Measurements from ENCODE around the gene DNM1. TPM values are rescaled to one million over a fixed set of nuclear protein-coding genes. Genes with fewer than 3 reads are reported as not detected.

The DNM1 gene
- total and polyA plus RNA-seq, 2 donors (not counting 3 experiments of a cell fraction or from before 2014, with no cell fraction given), result 0.59 to 2.9 TPM

DNA sequence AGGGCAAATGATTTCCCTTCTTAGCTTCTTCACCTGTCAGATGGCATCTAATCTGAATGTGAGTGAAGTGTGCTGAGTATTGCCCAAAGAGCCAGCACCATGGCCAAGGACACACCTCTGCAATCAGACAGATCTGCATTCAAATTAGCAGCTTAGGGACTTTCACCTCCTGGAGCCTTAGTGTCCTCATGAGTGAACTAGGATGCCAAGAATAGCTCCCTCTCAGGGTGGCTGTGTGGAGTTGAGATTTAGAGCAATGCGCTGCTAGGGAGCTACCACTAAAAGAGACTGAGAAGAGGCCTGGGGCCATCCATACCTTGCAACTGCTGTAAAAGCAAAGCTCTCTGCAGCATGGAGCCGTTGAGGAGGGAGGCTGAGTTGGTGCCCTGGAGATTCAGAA lies 13.2 kb upstream of the DNM1 start:
- no peaks in the 10 kb centered on the region for H3K27me3 ChIP-seq (ENCODE audit: control insufficient read depth in 2 of 2, insufficient read depth in 2 of 2, low read length in 2 of 2)
- H3K9ac ChIP-seq (replicated peaks; ENCODE audit: extremely low read depth, insufficient read depth, low read length), result no peak overlapping the region
- intact Hi-C loops (cut with micrococcal nuclease), result loop anchor here (2.0 kb wide), 1 partner anchor 29 kb away; the partner anchor contains the start of gene BBLN
- H3K9me3 ChIP-seq (replicated peaks; ENCODE audit: control insufficient read depth, insufficient read depth, low read length), result no peaks in the 10 kb centered on the region
- no peaks in the 10 kb centered on the region for H3K9me1 ChIP-seq (replicated peaks; ENCODE audit: control insufficient read depth, extremely low read depth, insufficient read depth, low read length)
- peaks cover 11% of the 10 kb centered on the region for H3K4me1 ChIP-seq (ENCODE audit: control insufficient read depth, extremely low read depth, insufficient read depth, low read length)
- ChIA-PET POLR2A (no interaction called here), CTCF (interaction anchor here (0.5 to 1.9 kb wide), 8 partner anchors 14 to 254 kb away, joined by 3 to 6 read pairs (median 4); no protein-coding TSS in a partner anchor)
- no peak for DNase-seq (ENCODE audit: low read depth, low spot score)
- BruUV-seq (replicated peaks), result TSS peak; percentile 22
- H3K36me3 ChIP-seq (ENCODE audit: control insufficient read depth in 2 of 2, extremely low read depth in 1 of 2, insufficient read depth in 2 of 2, low read length in 2 of 2), result peaks cover 7 to 21% of the 10 kb centered on the region in 2 experiments
- no peak for FAIRE-seq
- H3K4me3 ChIP-seq (replicated peaks in 1 of 3; ENCODE audit: insufficient read depth in 1 of 3, low read depth in 1 of 3, low read length in 3 of 3), result no peak overlapping the region
- no peak overlapping the region for H3K27ac ChIP-seq (ENCODE audit: insufficient read depth, low read depth, low read length)
- TF ChIP-seq POLR2AphosphoS5 (IDR thresholded peaks at IDR 0.05; ENCODE audit: insufficient read depth, low read depth, low read length), result no peak
- dilution Hi-C loops (cut with MboI; ENCODE audit: extremely low pct_ligation_motif_present, low sequenced_read_pairs), result no loop called here
- no peak overlapping the region for H3K4me2 ChIP-seq (ENCODE audit: insufficient read depth, low read length)
- H3K79me2 ChIP-seq (ENCODE audit: control insufficient read depth, insufficient read depth, low read length), result peaks cover 17% of the 10 kb centered on the region
- H4K20me1 ChIP-seq (replicated peaks; ENCODE audit: control insufficient read depth, extremely low read depth, insufficient read depth, low read length), result no peaks in the 10 kb centered on the region
- H2AFZ ChIP-seq (ENCODE audit: low read depth, low read length), result no peak overlapping the region

DNA sequence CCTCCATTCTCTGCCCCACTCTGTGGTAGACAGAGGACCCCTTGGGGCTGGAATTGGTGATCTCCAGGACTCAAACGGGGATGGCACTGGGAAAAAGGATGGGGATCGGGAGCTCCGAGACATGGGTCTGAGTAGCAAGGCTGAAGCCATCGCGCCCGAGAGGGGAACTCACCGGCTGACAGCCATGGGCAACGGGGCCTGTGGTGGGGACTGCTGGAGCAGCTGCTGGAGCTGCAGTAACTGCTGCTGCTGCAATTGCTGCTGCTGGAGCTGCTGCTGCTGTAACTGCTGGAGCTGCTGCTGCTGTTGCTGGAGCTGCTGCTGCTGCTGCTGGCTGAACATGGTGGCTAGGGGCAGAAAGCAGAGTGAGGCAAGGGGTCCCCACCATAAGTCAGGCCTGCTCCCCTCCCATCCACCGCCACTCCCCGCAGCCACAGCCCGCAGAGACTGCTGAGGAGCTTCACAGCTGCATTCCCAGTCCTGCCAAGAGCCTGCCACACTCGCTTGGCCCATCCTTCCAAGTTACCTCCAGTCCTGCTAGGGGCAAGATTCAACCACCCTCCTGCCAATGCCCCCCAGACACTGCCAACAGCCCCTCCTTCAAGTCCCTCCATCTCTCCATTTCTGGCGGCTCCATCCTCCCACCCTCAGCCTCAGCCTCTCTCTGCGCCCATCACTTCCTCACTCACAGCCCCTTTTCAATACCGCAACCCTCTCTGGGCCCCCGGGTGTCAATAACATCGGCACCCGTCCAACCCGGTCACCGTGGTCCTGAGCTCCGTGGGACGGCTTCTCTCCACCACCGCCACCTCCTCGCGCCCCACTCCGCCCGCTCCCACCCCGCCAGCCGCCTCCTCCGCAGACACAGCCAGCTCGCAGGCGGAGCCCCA lies 12.4 kb upstream of the DNM1 start:
- no peaks in the 10 kb centered on the region for H3K9me1 ChIP-seq (replicated peaks; ENCODE audit: control insufficient read depth, extremely low read depth, insufficient read depth, low read length)
- peaks cover 17% of the 10 kb centered on the region for H3K79me2 ChIP-seq (ENCODE audit: control insufficient read depth, insufficient read depth, low read length)
- dilution Hi-C loops (cut with MboI; ENCODE audit: extremely low pct_ligation_motif_present, low sequenced_read_pairs) (no loop called here), intact Hi-C loops (cut with micrococcal nuclease) (loop anchor here (1.0 to 2.0 kb wide), 2 partner anchors 7 to 30 kb away; partner anchors contain the start of gene BBLN)
- peaks cover 11% of the 10 kb centered on the region for H3K4me1 ChIP-seq (ENCODE audit: control insufficient read depth, extremely low read depth, insufficient read depth, low read length)
- BruUV-seq (replicated peaks), result no TSS peak
- no peak for FAIRE-seq
- H3K9me3 ChIP-seq (replicated peaks; ENCODE audit: control insufficient read depth, insufficient read depth, low read length), result no peaks in the 10 kb centered on the region
- CTCF ChIA-PET, result interaction anchor here (0.5 to 1.9 kb wide), 12 partner anchors 10 to 253 kb away, joined by 3 to 6 read pairs (median 3); no protein-coding TSS in a partner anchor
- no peak overlapping the region for H3K27ac ChIP-seq (ENCODE audit: insufficient read depth, low read depth, low read length)
- peak overlapping the region; percentile 57 for H3K4me2 ChIP-seq (ENCODE audit: insufficient read depth, low read length)
- peak overlapping the region; percentile 82 for H3K9ac ChIP-seq (replicated peaks; ENCODE audit: extremely low read depth, insufficient read depth, low read length)
- DNase-seq (ENCODE audit: low read depth, low spot score), result no peak
- H3K36me3 ChIP-seq (ENCODE audit: control insufficient read depth in 2 of 2, extremely low read depth in 1 of 2, insufficient read depth in 2 of 2, low read length in 2 of 2), result peaks cover 7 to 15% of the 10 kb centered on the region in 2 experiments
- TF ChIP-seq FOS (IDR thresholded peaks at IDR 0.05; ENCODE audit: borderline replicate concordance, insufficient read depth, low read length) (no peak), POLR2A (IDR thresholded peaks at IDR 0.05; ENCODE audit: low read depth, low read length) (no peak), JUN (IDR thresholded peaks at IDR 0.05; ENCODE audit: borderline replicate concordance, insufficient read depth, insufficient read length, low read depth) (no peak), EZH2 (IDR thresholded peaks at IDR 0.05; ENCODE audit: borderline replicate concordance, low read depth, low read length, severe bottlenecking) (no peak), GATA2 (IDR thresholded peaks at IDR 0.05; ENCODE audit: insufficient read depth, insufficient read length, low read depth, low read length) (no peak), MAX (IDR thresholded peaks at IDR 0.05; ENCODE audit: insufficient read depth, insufficient read length) (no peak), POLR2AphosphoS5 (IDR thresholded peaks at IDR 0.05; ENCODE audit: insufficient read depth, low read depth, low read length) (no peak), MYC (IDR thresholded peaks at IDR 0.05; ENCODE audit: low read depth, low read length) (no peak)
- TF ChIP-seq, protein P1, sequence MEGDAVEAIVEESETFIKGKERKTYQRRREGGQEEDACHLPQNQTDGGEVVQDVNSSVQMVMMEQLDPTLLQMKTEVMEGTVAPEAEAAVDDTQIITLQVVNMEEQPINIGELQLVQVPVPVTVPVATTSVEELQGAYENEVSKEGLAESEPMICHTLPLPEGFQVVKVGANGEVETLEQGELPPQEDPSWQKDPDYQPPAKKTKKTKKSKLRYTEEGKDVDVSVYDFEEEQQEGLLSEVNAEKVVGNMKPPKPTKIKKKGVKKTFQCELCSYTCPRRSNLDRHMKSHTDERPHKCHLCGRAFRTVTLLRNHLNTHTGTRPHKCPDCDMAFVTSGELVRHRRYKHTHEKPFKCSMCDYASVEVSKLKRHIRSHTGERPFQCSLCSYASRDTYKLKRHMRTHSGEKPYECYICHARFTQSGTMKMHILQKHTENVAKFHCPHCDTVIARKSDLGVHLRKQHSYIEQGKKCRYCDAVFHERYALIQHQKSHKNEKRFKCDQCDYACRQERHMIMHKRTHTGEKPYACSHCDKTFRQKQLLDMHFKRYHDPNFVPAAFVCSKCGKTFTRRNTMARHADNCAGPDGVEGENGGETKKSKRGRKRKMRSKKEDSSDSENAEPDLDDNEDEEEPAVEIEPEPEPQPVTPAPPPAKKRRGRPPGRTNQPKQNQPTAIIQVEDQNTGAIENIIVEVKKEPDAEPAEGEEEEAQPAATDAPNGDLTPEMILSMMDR (IDR thresholded peaks at IDR 0.05; ENCODE audit: extremely low read depth in 1 of 2, insufficient read depth in 1 of 2, low read depth in 1 of 2, low read length in 2 of 2), result no peak
- POLR2A ChIA-PET, result no interaction called here
- H3K4me3 ChIP-seq (replicated peaks in 1 of 3; ENCODE audit: insufficient read depth in 1 of 3, low read depth in 1 of 3, low read length in 3 of 3), result peak overlapping the region; percentile 70 to 89 (median 76)
- H2AFZ ChIP-seq (ENCODE audit: low read depth, low read length), result peak overlapping the region; percentile 94
- H3K27me3 ChIP-seq (ENCODE audit: control insufficient read depth in 2 of 2, insufficient read depth in 2 of 2, low read length in 2 of 2), result no peaks in the 10 kb centered on the region
- no peaks in the 10 kb centered on the region for H4K20me1 ChIP-seq (replicated peaks; ENCODE audit: control insufficient read depth, extremely low read depth, insufficient read depth, low read length)
